Measurements from ENCODE around the gene GIT1.

The GIT1 gene

DNA sequence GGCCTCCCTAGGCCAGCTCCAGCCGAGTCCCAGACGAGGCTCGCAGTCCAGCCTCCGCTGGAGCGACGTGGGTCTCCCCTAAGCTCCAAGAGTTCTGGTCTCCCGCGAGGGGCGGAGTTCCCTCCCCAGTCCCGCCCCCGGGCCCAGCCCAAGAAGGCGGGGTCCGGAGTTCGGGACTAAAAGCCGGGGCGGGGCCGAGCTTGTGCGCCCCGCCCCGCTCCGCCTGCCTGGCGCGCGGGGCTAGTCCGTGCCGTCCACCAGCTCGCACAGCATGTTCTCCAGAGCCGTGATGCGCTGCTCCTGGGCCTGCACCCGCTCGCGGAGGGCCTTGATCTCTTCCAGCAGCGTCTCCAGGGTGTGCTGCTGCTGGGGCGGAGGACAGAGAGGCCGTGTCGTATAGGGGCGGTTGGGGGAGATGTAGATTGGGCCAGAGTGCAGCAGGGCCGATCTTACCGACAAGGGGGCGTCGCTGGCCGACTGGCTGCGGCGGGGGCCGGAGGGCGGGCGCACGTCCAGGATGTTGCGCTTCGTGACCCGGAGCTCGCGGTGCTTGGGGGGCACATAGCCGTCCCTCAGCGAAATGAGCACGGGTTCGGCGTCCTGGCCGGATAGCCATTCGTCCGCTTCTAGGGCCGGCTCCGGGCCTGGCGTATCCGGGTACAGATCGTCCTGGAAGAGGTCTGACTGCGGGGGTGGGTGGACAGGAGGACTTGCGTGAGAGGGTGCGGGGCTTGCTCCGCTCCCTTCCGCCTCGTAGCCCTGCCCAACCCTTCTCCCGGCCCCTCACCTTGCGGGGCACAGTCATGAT, 26.2 kb upstream of the GIT1 start:
- DNase-seq, result peak; percentile 77

DNA sequence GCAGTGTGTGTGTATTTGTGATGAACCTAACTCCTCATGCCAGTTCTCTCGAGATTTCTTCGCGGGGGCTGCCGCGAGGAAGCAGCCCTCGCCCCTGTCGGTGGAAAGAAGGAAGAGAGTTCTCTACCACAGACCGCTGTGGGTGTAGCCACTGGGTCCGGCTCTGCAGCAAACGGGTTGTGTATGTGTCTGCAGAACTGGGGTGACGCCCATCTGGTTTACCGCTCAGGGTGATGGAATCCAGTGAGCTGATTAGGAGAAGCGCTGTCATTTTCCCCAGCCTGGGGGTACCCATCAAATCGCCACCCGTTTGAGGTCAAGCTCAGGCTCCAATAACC, 25.6 kb upstream of the GIT1 start:
- no peak for DNase-seq

DNA sequence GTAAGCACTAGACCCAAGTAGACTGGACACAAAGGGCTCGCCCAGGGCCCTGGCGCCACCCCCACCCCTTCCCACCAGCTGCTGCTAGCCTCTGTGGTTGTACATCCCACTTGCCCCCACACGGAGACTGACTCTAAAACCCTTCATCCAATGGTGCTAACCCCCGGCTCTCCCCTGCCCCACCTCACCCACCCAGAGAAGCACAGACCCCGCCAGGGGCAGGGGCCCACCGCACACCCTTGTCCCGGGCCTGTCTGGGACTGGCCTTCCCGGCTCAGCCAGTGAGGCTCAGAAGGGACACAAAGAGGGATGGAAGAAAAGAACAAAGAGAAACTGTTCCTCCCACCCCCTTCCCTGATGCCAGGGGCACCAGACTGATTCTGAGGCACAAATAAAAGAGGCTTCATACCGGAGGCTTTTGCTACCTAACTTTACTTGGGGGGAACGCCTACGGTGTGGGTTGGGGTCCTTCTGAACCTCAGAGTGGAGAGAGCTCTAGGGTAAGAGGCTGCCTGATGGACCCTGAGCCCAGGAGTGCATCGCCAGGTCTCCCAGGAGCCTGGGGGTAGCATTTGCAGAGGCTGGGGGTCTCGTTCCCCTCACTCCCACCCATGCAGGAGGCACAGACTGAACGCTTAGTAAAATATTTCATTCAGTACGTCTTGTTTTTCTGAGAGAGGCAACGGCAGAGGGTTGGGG, 25.1 kb upstream of the GIT1 start:
- no peak for DNase-seq

DNA sequence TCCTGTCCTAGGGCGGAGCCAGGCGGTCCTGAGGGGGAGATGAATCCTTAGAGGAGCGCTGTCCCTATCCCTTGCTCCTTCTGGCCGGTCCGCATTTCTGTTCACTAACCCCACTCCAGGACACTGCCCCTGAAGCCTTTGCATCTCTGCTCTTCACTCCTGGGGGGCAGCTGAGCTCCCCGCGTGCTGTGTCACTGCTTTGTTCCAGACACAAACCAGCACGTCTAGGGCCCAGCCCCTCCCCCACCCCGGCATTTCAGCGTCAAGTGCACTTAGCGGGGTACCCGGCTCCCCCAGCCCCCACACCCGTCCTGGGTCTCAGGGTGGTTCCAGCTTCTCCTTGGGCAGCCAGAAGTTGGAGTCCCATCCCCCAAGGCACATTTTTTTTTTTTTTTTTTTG, 24.4 kb upstream of the GIT1 start:
- no peak for DNase-seq

DNA sequence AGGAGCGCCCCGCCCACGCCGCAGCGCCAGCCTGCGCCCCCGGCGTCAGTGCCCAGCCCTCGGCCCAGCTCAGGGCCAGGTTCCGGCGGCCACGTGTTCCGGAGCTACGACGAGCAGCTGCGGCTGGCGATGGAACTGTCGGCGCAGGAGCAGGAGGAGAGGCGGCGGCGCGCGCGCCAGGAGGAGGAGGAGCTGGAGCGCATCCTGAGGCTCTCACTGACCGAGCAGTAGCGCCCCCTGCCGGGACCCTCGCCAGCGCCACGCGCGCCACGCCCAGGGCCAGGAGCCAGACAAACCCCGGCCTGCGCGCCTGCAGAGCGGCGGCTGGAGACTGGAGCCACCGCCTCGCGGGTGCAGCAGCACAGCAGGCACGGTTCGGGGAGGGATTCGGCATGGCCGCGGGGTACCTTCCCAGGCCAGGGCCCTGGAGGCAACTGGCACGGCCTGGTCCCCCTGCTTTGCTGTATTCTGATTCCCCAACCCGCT, 23.9 kb upstream of the GIT1 start:
- DNase-seq, result no peak

DNA sequence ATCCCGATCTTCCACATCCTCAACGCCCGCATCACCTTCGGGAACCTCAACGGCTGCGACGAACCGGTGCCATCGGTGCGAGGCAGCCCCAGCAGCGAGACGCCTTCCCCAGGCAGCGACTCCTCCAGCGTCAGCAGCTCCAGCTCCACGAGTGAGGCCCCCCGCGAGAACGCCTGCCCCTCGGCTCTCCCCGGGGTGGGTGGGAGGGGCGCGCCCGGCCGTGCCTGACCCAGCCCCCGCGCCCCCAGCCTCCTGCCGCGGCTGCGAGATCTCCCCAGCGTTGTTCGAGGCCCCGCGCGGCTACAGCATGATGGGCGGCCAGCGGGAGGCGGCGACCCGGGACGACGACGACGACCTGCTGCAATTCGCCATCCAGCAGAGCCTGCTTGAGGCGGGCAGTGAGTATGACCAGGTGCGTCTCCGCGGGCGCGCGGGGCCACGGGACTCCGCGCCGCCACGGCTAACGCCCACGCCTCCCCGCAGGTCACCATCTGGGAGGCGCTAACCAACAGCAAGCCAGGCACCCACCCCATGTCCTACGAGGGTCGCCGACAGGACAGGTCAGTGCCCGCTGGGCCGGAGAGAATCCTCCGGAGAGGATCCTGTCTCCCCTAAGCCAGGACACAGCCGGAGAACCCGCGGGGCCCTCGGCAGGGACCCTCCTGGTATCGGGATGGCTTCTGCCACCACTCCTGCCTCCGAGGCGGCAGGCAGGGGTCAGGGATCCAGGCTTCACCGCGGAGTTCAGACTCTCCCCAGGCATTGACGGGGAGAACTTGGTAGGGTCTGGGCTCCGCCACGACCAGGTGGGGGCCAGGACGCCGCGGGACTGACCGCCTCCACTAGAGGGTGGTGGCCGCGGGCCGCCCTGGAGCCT, 23.2 kb upstream of the GIT1 start:
- DNase-seq, result no peak

DNA sequence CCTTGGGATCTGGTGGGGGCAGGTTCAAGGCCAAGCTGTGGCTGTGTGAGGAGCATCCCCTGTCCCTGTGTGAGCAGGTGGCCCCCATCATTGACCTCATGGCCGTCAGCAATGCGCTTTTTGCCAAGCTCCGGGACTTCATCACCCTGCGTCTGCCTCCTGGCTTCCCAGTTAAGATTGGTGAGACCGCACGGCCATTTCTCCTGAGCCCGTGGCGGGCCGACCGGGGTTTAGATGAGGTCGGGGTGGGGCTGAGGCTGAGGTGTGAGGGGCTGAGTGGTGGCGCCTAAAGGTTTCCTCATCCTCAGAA, 22.6 kb upstream of the GIT1 start:
- no peak for DNase-seq

DNA sequence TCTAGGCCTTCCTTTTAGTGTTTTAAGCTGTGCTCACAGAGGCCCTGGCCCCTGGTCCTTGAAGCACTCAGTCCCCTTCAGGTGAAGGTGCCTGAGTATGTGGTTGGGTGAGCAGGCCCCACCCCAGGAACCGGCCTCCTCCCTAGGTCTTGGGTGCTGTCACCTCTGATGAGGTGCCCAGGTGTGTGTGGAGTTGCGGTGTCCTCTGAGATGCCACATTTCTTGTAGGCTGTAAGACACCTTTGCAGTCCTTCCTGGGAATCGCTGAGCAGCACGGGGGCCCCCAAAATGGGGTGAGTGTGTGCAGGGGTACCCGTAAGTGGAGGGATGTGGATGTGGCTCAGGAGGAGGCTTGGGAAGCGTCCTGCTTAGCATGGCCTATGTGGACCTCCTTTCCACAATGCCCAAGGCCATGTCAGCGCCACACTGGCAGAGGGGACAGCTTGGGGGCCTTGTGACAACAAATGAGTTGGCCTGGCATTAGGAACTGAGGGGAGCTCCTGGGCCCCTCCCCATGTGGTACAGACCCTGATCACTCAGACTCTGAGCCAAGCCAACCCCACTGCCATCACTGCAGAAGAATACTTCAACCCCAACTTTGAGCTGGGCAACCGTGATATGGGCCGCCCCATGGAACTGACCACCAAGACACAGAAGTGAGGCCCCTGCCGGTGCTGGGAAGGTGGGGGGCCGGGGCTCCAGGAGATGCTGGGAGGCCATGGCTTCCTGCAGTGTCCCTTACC, 22.1 kb upstream of the GIT1 start:
- no peak for DNase-seq

DNA sequence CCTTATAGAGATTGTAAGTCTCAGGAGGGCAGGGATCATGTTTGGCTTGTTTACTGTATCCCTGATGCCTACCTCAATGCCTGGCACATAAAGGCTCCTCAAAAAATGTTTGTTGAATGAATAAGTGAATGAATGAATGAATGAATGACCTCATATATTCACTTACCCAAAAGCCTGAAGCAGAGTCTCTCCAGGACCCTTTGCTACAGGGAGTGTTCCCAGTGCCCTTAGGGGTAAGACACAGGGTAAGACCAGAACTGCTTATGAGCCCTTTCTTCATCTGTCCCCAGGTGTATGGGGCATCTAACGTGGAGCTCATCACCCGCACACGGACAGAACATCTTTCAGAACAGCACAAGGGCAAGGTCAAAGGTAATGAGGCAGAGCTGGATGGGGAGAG, 20.9 kb upstream of the GIT1 start:
- no peak for DNase-seq

DNA sequence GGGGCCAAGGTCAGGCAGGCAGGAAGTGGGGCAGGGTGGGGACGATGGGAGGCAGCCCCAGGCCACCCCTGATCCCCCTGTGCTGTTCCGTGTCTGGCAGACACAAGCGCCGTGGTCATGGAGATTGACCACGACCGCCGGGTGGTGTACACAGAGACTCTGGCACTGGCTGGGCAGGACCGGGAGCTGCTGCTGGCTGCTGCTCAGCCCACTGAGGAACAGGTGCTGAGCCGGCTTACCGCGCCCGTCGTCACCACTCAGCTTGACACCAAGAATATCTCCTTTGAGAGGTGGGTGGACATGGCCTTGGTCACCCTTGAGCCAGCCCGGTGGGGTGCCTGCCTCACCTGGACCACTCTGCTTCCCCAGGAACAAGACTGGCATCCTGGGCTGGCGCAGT, 19.5 kb upstream of the GIT1 start:
- no peak for DNase-seq

DNA sequence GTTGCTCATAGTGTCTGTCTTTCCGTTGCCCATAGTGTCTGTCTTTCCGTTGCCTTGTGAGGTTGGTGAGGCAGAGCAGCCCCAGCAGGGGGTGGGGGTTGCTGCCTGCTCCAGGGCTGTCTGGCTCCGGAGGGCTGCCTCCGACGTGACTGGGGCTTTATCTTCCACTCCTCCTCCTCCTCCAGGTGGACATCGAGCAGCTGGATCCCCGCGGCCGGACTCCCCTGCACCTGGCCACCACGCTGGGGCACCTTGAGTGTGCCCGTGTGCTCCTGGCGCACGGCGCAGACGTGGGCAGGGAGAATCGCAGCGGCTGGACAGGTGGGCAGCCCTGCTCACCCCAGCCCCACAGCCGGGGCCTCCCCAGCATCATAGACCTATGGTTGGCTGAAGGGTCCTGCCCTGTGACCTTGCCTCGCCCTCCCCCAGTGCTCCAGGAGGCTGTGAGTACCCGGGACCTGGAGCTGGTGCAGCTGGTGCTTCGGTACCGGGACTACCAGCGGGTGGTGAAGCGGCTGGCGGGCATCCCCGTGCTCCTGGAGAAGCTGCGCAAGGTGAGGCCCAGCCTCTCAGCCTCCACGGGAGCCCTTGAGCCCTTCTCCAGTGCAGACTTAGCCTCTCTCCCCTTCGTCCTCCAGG, 18.2 kb upstream of the GIT1 start:
- no peak for DNase-seq

DNA sequence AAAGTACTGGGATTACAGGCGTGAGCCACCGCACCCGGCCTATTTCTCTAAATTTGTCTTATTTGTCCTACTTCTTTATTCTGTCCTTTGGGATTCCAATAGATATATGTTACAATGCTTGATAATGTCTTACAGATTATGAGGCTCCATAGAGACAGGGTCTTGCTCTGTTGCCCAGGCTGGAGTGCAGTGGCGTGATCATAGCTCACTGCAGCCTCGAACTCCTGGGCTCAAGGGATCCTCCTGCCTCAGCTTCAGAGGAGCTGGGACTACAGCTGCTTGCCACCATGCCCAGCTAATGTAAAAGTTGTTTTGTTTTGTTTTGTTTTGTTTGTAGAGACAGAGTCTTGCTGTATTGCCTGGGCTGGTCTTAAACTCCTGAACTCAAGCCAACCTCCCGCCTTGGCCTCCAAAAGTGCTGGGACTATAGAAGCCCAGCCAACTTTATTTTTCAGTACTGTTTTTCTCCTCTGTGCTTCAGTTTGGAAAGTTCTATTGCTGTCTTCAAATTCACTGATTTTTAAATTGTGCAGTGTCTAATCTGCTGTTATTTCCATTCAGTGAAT, 13.7 kb upstream of the GIT1 start:
- no peak for DNase-seq

DNA sequence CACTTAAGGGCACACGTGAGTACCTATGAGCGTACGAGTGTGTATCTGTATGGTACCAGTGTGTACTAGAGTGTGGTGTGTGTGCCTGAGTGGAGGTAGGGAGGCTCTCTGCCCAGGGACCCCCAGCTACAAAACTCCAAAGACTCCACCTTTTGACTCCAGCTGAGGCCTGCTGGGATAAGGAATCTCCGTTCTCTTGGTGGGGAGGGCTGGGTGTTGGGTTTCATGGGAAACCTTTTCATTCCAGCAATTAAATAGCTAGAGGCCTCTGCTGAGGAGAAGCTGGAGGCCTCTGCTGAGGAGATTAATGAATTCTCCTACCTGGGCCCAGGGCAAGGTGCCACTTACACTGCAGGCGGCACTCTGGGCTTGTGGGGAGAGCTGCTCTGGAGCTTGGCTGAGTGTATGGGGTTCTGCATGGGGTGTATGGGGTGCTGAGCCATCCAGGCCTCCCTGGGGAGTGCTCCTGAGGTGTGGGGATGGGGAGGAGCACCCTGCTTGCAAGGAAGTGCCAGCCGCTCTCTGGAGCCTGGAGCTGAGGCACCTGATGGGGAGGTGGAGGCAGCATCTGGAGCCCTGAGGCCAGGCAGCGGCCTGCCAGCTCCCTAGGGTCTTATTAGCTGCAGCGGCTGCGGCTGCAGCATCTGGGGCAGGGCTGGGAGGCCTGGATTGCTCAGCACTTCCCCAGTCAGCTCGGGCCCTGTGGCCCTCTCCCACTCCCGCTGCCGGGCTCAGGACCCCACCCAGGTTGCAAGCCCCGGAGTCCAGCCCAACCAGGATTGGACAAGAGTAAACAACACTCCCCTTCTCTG, 8.1 kb upstream of the GIT1 start:
- DNase-seq, result peak; percentile 94

DNA sequence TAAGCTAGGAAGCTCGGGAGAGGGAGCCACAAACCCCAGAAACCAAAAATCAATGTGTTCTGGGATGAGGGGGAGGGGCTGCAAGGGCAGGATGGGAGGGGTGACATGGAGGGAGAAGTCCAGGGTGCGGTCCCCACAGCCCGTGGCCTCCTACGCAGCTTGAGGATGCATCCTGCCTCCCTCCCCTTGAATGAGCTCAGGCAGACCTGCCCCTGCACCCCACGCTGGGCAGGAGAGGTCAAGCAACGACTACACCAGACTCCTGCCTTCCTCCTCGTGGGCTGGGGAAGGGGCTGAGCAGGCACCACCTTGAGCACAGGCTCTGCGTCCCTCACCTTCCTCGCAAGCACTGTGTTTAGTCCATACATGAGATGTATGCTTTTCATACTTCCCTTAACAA, 7.4 kb upstream of the GIT1 start:
- no peak for DNase-seq

DNA sequence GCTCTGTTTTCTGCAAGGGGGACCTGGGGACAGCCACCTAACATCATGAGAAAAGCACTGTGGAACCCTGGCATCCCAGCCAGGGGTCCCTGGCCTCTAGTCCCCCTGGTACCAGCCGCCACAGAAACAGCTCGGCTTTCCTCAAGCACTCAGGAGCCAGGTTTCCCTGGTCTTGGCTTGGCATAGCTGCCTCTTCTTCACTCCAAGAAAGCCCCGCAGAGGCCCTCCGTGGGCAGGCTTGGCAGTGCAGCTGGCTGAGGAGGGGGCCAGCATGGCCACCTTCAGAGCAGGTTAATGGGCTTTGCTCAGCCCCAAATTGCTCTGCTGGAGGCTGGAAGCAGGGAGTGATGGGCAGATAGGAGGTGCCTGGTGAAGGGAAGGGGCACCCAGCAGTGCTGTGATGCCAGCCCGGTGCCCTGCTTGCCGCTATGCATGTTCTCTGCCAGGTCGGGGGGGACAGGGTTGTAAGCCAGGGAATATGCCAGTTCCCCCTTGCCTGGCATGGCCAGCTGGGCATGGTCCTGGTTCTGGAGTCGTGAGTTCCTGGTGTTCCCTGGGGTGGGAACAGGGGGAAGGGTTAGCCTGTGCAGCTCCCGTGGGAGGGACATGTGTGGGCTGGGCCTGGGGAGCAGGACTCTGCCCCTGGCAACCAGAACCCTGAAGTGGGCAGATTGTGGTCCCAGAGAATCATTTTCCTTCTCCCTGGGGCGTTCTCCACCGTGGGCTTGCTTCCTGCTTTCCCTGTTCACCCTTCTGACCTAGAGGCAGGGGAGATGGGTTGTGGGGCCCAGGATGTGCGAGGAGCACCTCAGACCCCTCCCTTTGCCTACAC, 6.7 kb upstream of the GIT1 start:
- no peak for DNase-seq

DNA sequence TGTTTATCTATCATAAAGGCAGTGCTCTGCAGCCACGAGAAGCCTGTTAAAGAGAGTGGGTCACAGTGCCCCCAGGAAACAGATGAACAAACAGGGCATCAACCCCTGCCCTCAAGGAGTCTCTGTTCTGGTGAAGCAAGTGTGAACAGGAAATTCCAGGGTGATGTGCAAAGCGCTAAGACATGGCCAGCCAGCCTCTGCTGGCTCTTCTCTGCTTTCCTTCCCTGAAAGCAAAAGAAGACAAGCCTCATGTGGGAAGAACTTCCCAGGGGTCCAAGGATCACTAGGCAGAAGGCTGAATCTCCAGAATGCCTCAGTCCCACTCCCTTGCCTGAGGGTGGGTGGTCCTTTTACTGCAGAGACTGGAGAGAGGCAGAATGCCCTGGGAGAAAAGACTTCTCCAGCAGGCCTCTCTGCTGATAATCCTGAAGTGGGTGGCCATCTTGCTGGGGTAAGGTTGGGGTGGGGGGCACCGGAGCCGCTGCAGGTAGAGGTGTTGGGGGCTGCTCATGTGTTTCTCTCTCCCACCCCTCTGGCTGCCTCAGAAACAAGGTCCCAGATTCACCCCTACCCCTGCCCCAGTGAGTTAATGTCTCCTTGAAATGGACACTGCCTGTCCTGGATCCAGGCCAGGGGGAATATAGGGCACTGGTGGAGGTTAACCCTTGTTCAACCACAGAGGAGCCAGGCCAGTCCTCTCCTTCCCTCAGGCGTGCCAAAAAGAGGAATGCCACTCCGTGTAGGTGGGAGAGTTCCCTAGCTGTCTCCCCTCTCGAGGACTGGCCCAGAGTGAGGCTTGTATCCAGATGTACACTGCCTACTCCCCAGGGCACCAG, 5.9 kb upstream of the GIT1 start:
- no peak for DNase-seq

DNA sequence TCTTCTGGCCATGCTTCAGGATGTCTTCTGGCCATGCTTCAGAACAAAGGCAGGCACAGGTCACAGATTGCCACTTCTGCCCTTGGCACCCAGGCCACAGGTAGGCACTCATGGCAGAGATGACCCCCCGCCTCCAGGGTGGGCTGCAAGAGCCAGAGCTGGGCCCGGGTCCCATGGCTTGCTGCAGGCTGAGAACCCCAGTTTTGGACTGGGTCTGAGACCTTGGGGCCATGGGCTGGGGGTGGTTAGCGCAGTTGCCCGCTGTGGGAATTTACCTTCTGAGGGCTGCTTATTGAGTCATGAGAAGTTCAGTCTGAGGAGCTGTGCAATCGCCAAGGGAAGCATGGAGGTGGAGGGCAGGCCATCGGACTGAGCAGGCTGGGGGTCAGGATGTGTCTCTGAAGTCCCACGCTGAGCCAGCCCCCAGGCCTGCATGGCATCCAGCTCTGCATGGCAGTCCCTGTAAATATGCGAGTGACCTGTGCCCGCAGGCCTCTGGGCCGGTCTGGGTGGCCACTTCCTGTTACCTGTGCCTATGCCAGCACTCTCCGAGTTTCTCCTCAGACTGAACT, 5.2 kb upstream of the GIT1 start:
- DNase-seq, result no peak

DNA sequence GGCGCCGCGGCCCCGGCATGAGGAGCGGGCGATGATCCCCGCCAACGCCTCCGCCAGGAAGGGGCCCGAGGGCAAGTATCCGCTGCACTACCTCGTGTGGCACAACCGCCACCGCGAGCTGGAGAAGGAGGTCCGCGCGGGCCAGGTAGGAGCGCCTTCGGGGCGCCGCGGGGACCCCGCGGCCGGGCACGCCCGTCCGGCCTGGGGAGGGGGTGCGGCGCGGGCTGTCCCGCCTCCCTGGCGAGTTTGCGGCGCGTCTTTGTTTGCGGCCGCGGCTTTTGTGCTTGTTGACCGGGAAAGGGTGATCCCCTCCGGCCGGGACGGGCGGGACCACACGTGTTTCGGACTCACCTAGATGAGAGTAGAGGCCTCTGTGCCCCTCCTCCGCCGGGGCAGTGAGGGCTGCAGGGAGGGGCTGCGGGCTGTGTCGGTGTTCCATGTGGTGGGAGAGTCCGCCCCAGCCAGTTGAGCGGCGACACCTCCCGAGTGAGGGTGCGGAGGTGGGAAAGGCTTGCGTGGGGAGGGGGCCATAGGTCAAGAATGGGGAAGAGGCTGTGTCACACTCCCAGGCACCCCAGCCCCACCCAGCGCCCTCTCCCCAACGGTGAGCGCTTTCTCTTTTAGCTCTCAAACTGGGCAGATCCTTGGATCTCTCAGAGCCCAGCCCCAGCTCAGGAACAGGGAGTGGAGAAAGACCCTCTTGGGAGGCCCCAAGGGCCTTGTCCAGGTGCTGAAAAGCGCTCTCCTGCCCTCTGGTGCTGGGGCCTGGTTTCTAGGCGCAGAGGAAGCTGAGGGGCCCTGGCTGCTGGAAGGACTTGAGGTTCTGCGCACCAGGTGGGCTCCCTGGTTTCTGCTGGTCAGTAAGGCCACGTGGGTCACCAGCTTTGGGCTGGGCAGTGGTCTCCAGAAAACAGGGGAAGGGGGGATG, 4.4 kb upstream of the GIT1 start:
- DNase-seq, result peak; percentile 51

Data from NCI-H2171 treated with DMSO at 0.1 percent for 48 hours (cell line).